GM12872 (cell line): Measurements from ENCODE around the gene PNMA3.

Source experiments
- TF ChIP-seq, protein P1 (sequence below): IDR thresholded peaks from 3 replicates; pipeline ENCODE4 v1.5.1; 2011; ENCODE audit warnings: low read depth, mild to moderate bottlenecking, low read length, moderate library complexity; ENCODE audit not compliant: insufficient read depth

PNMA3 gene, protein sequence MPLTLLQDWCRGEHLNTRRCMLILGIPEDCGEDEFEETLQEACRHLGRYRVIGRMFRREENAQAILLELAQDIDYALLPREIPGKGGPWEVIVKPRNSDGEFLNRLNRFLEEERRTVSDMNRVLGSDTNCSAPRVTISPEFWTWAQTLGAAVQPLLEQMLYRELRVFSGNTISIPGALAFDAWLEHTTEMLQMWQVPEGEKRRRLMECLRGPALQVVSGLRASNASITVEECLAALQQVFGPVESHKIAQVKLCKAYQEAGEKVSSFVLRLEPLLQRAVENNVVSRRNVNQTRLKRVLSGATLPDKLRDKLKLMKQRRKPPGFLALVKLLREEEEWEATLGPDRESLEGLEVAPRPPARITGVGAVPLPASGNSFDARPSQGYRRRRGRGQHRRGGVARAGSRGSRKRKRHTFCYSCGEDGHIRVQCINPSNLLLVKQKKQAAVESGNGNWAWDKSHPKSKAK

DNA sequence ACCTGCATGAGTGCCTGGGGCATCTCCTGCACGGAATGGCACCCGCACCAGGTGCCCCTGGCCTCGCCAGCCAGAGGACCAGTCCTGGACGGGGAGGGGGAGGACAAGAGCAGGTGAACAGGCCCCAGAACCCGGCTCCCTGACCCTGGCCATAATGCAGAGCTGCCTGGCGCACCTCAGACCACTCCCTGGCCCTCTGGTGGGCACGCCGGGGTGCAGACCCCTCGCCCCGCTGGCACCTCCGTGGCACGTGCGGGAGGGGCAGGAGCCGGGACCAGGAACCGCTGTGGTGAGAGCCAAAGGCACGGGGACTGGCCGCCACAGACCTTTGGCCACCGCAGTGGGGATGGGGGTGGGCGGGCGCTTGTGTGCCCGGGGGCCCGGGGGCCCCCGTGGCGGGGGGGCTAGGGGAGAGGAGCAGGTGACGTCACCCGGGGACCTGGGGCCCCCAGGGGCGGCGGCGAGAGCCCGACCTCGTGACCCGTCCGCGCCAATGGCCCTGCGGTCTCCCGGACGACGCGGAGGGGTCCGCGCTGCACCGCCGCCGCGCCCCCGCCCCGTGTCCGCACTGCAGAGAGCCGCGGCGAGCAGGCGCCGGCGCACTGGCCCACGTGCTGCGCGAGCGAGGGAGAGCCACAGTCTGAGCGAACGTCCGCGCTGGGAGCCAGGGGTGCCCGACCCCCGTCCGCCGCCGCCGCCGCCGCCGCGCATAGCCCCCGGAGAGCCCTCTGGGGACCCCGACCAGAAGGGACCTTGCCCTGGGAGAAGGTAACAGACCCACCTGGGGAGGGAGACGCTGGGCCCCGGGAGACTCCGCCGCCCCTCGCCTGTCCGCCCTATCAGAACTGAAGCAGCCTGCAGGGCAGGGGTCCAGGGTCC, at the start of gene PNMA3:
PNMA3 (plus strand) TSS at position 600 of the 879 bp plus-strand sequence. CDS start 586 bp downstream, outside the sequence.
- TF ChIP-seq, protein P1, sequence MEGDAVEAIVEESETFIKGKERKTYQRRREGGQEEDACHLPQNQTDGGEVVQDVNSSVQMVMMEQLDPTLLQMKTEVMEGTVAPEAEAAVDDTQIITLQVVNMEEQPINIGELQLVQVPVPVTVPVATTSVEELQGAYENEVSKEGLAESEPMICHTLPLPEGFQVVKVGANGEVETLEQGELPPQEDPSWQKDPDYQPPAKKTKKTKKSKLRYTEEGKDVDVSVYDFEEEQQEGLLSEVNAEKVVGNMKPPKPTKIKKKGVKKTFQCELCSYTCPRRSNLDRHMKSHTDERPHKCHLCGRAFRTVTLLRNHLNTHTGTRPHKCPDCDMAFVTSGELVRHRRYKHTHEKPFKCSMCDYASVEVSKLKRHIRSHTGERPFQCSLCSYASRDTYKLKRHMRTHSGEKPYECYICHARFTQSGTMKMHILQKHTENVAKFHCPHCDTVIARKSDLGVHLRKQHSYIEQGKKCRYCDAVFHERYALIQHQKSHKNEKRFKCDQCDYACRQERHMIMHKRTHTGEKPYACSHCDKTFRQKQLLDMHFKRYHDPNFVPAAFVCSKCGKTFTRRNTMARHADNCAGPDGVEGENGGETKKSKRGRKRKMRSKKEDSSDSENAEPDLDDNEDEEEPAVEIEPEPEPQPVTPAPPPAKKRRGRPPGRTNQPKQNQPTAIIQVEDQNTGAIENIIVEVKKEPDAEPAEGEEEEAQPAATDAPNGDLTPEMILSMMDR, result no peak

DNA sequence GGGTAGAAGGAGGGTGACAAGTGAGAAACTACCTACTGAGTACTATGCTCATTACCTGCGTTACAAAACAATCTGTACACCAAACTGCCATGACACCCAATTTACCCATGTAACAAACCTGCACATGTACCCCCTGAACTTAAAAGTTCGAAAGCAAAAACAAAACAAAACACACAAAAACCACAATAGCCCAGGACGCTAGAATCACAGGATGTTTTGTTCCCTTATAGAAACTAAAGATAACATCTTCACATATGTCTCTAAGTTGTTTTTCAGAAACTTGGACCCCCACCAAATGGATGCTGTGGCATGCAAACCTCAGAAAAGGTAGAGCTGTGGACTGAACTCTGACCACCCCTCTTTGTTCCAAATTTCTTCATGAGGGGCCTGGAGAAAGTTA, 37.1 kb upstream of the PNMA3 start:
- TF ChIP-seq, protein P1, result no peak

DNA sequence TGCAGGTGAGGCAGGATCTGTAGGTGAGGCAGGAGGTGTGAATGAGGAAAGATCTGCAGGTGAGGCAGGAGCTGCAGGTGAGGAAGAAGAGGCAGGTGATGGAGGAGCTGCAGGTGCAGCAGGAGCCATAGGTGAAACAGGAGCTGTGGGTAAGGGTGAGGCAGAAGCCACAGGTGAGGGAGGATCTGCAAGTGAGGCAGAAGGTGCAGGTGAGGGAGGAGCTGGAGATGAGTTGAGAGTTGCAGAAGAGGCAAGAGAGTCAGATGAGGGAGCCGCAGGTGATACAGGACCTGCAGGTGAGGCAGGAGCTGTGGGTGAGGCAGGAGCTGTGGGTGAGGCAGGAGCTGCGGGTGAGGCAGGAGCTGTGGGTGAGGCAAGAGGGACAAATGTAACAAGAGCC, 27.1 kb upstream of the PNMA3 start:
- TF ChIP-seq, protein P1, result no peak

DNA sequence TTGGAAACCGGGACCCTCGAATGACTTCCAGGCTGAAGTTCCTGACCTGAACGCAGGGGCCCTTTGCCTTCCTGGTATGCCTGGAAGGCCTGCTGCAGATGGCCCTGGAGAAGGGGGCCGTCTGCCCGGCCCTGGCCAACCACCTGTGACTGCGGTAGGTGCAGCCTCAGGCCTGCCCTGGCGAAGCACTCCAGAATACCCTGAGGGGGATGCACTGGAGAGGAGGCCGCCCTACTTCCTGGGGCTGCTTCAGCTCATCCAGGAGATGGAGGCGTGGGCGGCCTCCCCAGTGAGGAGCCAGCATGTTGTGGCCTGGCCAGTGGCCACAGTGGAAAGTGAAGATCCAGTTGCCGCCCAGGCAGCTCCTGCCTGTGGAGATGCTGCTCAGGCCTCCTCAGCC, 26.4 kb upstream of the PNMA3 start:
- TF ChIP-seq, protein P1, result no peak

DNA sequence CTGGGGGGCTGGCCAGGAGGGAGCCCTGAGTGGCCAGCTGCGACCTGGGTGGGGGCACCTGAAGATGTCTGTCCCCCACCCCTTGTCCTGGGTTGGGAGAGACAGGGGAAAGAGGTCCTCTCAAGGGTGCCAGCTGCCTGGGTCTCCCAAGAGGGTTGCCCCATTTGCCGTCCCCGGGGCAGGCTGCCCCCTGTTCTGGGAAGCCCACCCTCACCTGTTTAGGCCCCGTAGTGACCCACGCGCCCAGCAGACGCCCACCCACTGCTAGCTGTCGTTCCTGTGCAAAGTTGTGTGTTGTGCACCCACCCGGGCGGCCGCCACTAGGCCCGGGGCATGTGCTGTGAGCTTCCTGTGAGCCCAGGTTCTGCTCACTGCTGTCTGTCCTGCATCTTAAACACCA, 25.5 kb upstream of the PNMA3 start:
- TF ChIP-seq, protein P1, result no peak

DNA sequence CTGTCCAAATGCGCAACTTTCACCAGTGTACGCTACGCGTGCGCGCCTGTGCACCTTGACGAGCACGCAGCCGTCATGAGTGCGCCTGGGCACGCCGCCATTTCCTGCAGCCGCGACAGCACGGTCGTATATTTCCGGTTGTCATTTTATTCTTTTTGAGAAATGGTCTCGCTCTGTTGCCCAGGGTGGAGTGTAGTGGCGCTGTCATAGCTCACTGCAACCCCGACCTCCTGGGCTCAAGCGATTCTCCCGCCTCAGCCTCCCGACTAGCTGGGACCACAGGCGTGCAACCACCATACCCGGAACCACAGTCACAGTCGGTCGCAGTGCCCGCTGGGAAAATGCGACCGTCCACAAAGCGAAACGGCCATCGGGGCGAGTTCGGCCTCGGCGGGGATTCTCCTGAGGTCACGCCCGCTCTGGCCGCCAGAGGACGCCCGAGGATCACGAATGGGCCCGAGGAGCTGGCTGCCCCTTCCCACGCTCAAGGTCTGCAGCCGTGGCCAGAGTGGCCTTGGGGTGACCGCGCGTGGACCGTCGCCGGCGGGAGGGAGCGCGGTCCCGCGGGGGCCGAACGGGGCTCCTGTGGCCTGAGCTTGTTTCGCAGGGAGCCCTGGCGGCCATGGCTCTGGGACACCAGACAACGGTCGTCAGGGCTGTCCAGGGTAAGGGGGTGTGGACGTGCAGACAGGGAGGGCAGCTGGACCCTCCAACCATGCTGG, 23.7 kb upstream of the PNMA3 start:
- TF ChIP-seq, protein P1, result peak; percentile 78

DNA sequence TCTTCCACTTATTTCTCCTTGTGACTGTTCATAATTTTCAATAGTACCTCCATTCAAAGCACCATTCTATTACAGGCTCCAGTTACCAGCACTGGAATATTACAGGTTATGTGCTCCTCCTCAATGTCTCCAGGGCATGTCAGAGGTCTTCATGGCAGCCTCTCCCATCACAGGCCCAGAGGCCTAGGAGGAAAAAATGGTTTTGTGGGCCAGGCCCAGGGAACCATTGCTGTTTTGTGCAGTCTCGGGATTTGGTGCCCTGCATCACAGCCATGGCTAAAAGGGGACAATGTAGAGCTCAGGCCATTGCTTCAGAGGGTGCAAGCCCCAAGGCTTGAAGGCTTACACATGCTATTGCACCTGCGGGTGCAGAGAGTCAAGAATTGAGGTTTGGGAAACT, 7.2 kb upstream of the PNMA3 start:
- TF ChIP-seq, protein P1, result no peak
